ENCODE measurements around the gene OVCH1. TPM values are rescaled to one million over a fixed set of nuclear protein-coding genes. Genes with fewer than 3 reads are reported as not detected.
"Not testable (repeated sequence)": the region's sequence is repeated elsewhere in the genome, so short reads cannot be mapped to it uniquely, and the experiment has no call there.

Gene OVCH1
- total RNA-seq, 2 donors from 2014 or later, result 0.78 to 3.0 TPM

GRCh38 chr12:29448157-29448556 is 49.3 kb downstream of the OVCH1 start:
- H3K27ac ChIP-seq, result no peak overlapping the region
- no peaks in the 10 kb centered on the region for H3K36me3 ChIP-seq
- H3K4me1 ChIP-seq (ENCODE audit: control insufficient read depth in 1 of 2, low read depth in 2 of 2), result no peaks in the 10 kb centered on the region
- H3K4me3 ChIP-seq, result no peak overlapping the region
- no peak for TF ChIP-seq CTCF (IDR thresholded peaks at IDR 0.05)
- H3K27me3 ChIP-seq (replicated peaks; ENCODE audit: insufficient read depth), result no peaks in the 10 kb centered on the region
- no peaks in the 10 kb centered on the region for H3K9me3 ChIP-seq
- ATAC-seq (ENCODE audit: insufficient number of reproducible peaks, low FRiP score, low read depth), result no peak
- DNase-seq (ENCODE audit: low spot score), result no peak

GRCh38 chr12:29447285-29447975 is 50.1 kb downstream of the OVCH1 start:
- Histone ChIP-seq H3K27ac (no peak overlapping the region), H3K36me3 (no peaks in the 10 kb centered on the region), H3K4me3 (no peak overlapping the region), H3K9me3 (no peaks in the 10 kb centered on the region), H3K4me1 (ENCODE audit: control insufficient read depth in 1 of 2, low read depth in 2 of 2) (no peaks in the 10 kb centered on the region), H3K27me3 (replicated peaks; ENCODE audit: insufficient read depth) (no peaks in the 10 kb centered on the region)
- DNase-seq (ENCODE audit: low spot score), result no peak
- no peak for TF ChIP-seq CTCF (IDR thresholded peaks at IDR 0.05)
- no peak for ATAC-seq (ENCODE audit: insufficient number of reproducible peaks, low FRiP score, low read depth)

GRCh38 chr12:29439506-29439905 is 58.0 kb downstream of the OVCH1 start:
- ATAC-seq (ENCODE audit: insufficient number of reproducible peaks, low FRiP score, low read depth), result no peak
- no peaks in the 10 kb centered on the region for H3K4me1 ChIP-seq (ENCODE audit: control insufficient read depth in 1 of 2, low read depth in 2 of 2)
- H3K27ac ChIP-seq, result no peak overlapping the region

GRCh38 chr12:29438752-29439408 is 58.6 kb downstream of the OVCH1 start:
- H3K36me3 ChIP-seq, result no peaks in the 10 kb centered on the region
- no peak for TF ChIP-seq CTCF (IDR thresholded peaks at IDR 0.05)
- ATAC-seq (ENCODE audit: insufficient number of reproducible peaks, low FRiP score, low read depth), result no peak

More at GRCh38 chr12:29439506-29439905, 58.0 kb downstream of the OVCH1 start:
- no peak for TF ChIP-seq CTCF (IDR thresholded peaks at IDR 0.05)
- H3K27me3 ChIP-seq (replicated peaks; ENCODE audit: insufficient read depth), result no peaks in the 10 kb centered on the region
- H3K36me3 ChIP-seq, result no peaks in the 10 kb centered on the region
- no peak for DNase-seq (ENCODE audit: low spot score)
- H3K9me3 ChIP-seq, result no peaks in the 10 kb centered on the region
- H3K4me3 ChIP-seq, result no peak overlapping the region

GRCh38 chr12:29437575-29437974 is 59.9 kb downstream of the OVCH1 start:
- H3K4me1 ChIP-seq (ENCODE audit: control insufficient read depth in 1 of 2, low read depth in 2 of 2), result no peaks in the 10 kb centered on the region
- no peak overlapping the region for H3K27ac ChIP-seq
- no peak overlapping the region for H3K4me3 ChIP-seq
- no peak for TF ChIP-seq CTCF (IDR thresholded peaks at IDR 0.05)
- no peaks in the 10 kb centered on the region for H3K36me3 ChIP-seq
- H3K27me3 ChIP-seq (replicated peaks; ENCODE audit: insufficient read depth), result no peaks in the 10 kb centered on the region
- ATAC-seq (ENCODE audit: insufficient number of reproducible peaks, low FRiP score, low read depth) (no peak), DNase-seq (ENCODE audit: low spot score) (no peak)
- no peaks in the 10 kb centered on the region for H3K9me3 ChIP-seq

More at GRCh38 chr12:29438752-29439408, 58.6 kb downstream of the OVCH1 start:
- no peaks in the 10 kb centered on the region for H3K9me3 ChIP-seq
- no peak for DNase-seq (ENCODE audit: low spot score)
- no peak overlapping the region for H3K4me3 ChIP-seq
- H3K4me1 ChIP-seq (ENCODE audit: control insufficient read depth in 1 of 2, low read depth in 2 of 2), result no peaks in the 10 kb centered on the region
- no peak overlapping the region for H3K27ac ChIP-seq
- H3K27me3 ChIP-seq (replicated peaks; ENCODE audit: insufficient read depth), result no peaks in the 10 kb centered on the region

GRCh38 chr12:29436815-29437214 is 60.7 kb downstream of the OVCH1 start:
- H3K36me3 ChIP-seq; H3K4me1 ChIP-seq (ENCODE audit: control insufficient read depth in 1 of 2, low read depth in 2 of 2); H3K27me3 ChIP-seq (replicated peaks; ENCODE audit: insufficient read depth); H3K9me3 ChIP-seq; H3K4me3 ChIP-seq; ATAC-seq (ENCODE audit: insufficient number of reproducible peaks, low FRiP score, low read depth); H3K27ac ChIP-seq; DNase-seq (ENCODE audit: low spot score): not testable (repeated sequence)

Data from thoracic aorta (tissue), 2 donors.